Colonic mucosa (tissue), 4 donors: ENCODE data around the gene SYT8. TPM values are rescaled to one million over a fixed set of nuclear protein-coding genes. Genes with fewer than 3 reads are reported as not detected.

Experiments used
- DNase-seq: peaks from one replicate; pipeline ENCODE4 v3.0.0-alpha.2; 2020
- H3K27ac ChIP-seq: fragments of 200-600 bp; one replicate; pipeline ENCODE4 v1.8.0; 2021
- H3K27me3 ChIP-seq: fragments of 200-600 bp; one replicate; pipeline ENCODE4 v1.8.0; 2021
- H3K36me3 ChIP-seq: fragments of 200-600 bp; one replicate; pipeline ENCODE4 v1.8.0; 2021
- H3K4me1 ChIP-seq: fragments of 200-600 bp; one replicate; pipeline ENCODE4 v1.8.0; 2021; ENCODE audit warnings: mild to moderate bottlenecking
- H3K4me3 ChIP-seq: fragments of 200-600 bp; one replicate; pipeline ENCODE4 v1.8.0; 2021
- H3K9ac ChIP-seq, 2 donors: one replicate each; pipeline ENCODE4 v1.7.0; 2013; ENCODE audit warnings: control low read depth in 2 of 2, low read depth in 2 of 2, low read length in 2 of 2
- H3K9me3 ChIP-seq: fragments of 200-600 bp; one replicate; pipeline ENCODE4 v1.8.0; 2021
- CTCF ChIP-seq: fragments of 200-600 bp; IDR thresholded peaks from one replicate; pipeline ENCODE4 v1.8.0; 2022; ENCODE audit warnings: antibody characterized with exemption, mild to moderate bottlenecking
- intact Hi-C: fragments of 100-400 bp; cut with DNase I; formaldehyde crosslinking; loops from one replicate; pipeline ENCODE4 v1.14.1; 2022
- total RNA-seq, 2 donors: library from RNA; stranded (reverse); fragmentation: NEBNext Ultra II Directional in 1 of 2; extraction: Animal tissue kit (Norgen Biotek cat#: 25700) in 1 of 2; gene quantifications; one replicate each; pipeline ENCODE4 v1.2.1, GENCODE V29; 2021
- donor health status: healthy.
- donor health status: DM: no; HTN: no; CAD: no.
- donor health status: DM: no; HTN: no; CAD: no.

Gene SYT8
- total RNA-seq, 2 donors from 2014 or later: 1.7 to 3.5 TPM

GRCh38 chr11:1827931-1828330, 6.9 kb upstream of the SYT8 start:
- Histone ChIP-seq H3K27ac (no peak overlapping the region), H3K4me1 (peaks cover 26% of the 10 kb centered on the region), H3K27me3 (no peaks in the 10 kb centered on the region), H3K9ac (no peak overlapping the region), H3K4me3 (no peak overlapping the region), H3K9me3 (no peaks in the 10 kb centered on the region), H3K36me3 (no peaks in the 10 kb centered on the region)
- TF ChIP-seq CTCF: no peak
- intact Hi-C loops: no loop called here
- DNase-seq: no peak

- Histone ChIP-seq H3K4me3 (no peak overlapping the region), H3K27me3 (no peaks in the 10 kb centered on the region), H3K27ac (no peak overlapping the region), H3K4me1 (peaks cover 29% of the 10 kb centered on the region), H3K9ac (no peak overlapping the region), H3K9me3 (no peaks in the 10 kb centered on the region), H3K36me3 (no peaks in the 10 kb centered on the region)
- intact Hi-C loops: no loop called here
- no peak for TF ChIP-seq CTCF
- DNase-seq: no peak
These were observed 6.2 kb upstream of the SYT8 start for GRCh38 chr11:1828542-1828941.

- intact Hi-C loops: no loop called here
- TF ChIP-seq CTCF: no peak
These were observed 5.6 kb upstream of the SYT8 start for GRCh38 chr11:1829039-1829820.

DNA sequence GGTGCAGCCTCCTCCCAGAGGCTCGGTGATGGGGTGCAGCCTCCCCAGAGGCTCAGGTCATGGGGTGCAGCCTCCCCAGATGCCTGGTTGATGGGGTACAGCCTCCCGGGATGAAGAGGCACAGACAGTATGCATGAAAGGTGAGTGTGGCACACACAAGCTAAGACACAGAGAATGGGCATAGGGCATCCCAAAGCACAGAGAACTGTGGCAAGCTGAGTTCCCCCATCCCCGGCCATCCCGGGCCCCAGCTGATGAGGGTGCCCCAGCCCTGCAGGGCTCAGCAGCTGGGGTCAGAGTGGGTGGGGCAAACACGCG, 4.8 kb upstream of the SYT8 start:
- no peak for DNase-seq
- no peak for TF ChIP-seq CTCF
- Histone ChIP-seq H3K27me3 (no peaks in the 10 kb centered on the region), H3K27ac (no peak overlapping the region), H3K4me3 (no peak overlapping the region), H3K9me3 (no peaks in the 10 kb centered on the region), H3K36me3 (no peaks in the 10 kb centered on the region), H3K4me1 (peaks cover 34% of the 10 kb centered on the region), H3K9ac (peak overlapping the region in 1 of 2 donors; percentile 6)
- intact Hi-C loops: loop anchor here (5.0 kb wide), 1 partner anchor 178 kb away; no protein-coding TSS in a partner anchor

More at GRCh38 chr11:1829039-1829820, 5.6 kb upstream of the SYT8 start:
- Histone ChIP-seq H3K27ac (no peak overlapping the region), H3K4me1 (peaks cover 29% of the 10 kb centered on the region), H3K9me3 (no peaks in the 10 kb centered on the region), H3K9ac (no peak overlapping the region), H3K27me3 (no peaks in the 10 kb centered on the region), H3K36me3 (no peaks in the 10 kb centered on the region), H3K4me3 (no peak overlapping the region)
- no peak for DNase-seq

GRCh38 chr11:1830322-1831223, 4.2 kb upstream of the SYT8 start:
- H3K27ac ChIP-seq: peak overlapping the region; percentile 50
- peak overlapping the region in 1 of 2 donors; percentile 6 for H3K9ac ChIP-seq
- peak; percentile 90 for DNase-seq
- intact Hi-C loops: loop anchor here (5.0 kb wide), 1 partner anchor 178 kb away; no protein-coding TSS in a partner anchor
- no peaks in the 10 kb centered on the region for H3K36me3 ChIP-seq
- no peaks in the 10 kb centered on the region for H3K9me3 ChIP-seq
- TF ChIP-seq CTCF: no peak
- no peak overlapping the region for H3K4me3 ChIP-seq
- H3K4me1 ChIP-seq: peaks cover 33% of the 10 kb centered on the region
- H3K27me3 ChIP-seq: no peaks in the 10 kb centered on the region
